NCI-H2196 (cell line): ENCODE results near the gene LACRT.
"Not testable (repeated sequence)": the region's sequence is repeated elsewhere in the genome, so short reads cannot be mapped to it uniquely, and the experiment has no call there.

Experiments
- DNase-seq: peaks from one replicate; lab custom pipeline; 2025; ENCODE audit not compliant: unreplicated experiment; lab: John Stamatoyannopoulos, UW

The LACRT gene

GRCh38 chr12:54639112-54639511 is 4.4 kb upstream of the LACRT start:
- not testable (repeated sequence) for DNase-seq

DNA sequence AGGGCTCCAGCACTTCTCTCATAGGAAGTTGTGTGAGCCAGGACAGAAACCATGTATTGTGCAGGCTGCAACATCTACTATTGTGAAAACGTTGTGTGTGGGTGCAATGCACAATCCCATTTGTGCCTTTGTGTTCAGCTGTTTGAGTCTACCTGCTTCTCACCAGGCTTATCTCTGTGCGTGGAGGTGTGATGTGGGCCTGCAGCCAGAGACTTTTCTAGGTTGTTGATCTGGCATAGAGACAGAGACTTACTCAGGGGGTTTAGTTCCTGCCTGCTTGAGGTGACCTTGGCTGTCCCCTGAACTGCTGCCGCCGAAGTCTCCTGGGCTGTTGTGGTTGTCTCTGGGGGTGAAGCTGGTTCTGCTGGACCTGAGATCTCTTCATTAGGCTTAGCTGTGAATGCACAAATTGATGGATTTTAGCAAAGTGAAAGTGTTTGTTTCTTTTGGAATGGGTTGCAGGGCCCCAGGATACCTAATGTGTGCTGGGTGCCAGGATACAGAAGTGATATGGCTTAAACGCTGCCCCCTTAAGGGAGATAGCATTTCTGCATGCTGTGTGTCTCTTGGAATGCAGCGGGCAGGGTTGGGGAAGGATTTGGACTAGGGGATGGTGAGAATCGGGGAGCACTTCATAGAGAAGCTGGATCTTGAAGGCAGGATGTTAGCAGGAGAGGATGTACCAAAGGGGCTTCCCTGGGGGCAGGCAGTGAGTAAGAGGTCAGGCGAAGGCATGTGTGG is 2.5 kb downstream of the LACRT start:
- no peak for DNase-seq

DNA sequence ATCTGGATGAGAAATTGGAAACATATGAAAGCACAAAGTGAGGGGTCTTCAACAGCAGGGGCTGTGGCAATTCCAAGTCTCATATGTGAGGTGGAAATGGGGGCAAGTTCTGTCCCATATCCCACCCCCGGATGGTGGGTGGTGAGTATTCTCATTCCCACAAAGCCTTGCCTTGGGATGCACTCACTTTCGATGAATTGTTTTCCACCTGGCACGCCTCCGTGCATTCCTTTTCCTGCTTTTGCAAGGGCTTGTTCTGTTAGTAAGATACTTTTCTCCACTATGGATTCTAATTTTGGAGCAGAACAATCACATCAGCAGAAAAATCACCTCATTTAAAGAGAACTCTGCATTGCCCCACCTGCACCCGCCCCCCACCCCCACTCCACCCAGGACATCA is 3.1 kb downstream of the LACRT start:
- no peak for DNase-seq

- DNase-seq = no peak
Observed at GRCh38 chr12:54629925-54630324, 4.8 kb downstream of the LACRT start.

DNA sequence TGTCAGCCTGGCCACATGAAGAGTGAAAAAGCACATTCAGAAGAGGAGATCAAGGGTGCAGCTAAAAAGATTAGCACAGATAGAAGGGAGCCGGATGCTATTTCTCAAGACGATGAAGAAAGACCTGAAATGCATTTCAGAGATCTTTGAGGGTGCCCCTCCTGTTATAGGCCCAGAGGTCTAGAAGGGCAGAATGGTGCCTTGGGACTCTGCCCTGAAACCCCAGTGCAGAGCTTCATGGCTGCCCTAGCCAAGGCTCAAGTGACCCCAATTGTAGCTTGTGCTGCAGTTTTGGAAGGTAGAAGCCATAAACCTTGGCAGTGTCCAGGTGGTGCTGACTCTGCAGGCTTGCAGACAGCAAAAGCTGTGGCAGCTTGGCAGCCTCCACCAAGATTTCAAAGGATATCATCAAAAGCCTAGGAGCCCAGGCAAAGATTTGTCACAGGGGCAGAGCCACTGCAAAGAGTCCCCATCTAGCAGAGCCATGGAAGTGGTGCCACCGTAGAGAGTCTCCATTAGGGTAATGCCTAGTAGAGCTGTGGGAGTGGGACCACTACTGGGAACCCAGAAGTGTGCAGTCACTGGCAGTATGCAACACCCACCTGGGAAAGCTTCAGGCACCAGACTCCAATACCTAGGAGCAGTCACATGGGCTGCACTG is 6.4 kb downstream of the LACRT start:
- DNase-seq = no peak

DNA sequence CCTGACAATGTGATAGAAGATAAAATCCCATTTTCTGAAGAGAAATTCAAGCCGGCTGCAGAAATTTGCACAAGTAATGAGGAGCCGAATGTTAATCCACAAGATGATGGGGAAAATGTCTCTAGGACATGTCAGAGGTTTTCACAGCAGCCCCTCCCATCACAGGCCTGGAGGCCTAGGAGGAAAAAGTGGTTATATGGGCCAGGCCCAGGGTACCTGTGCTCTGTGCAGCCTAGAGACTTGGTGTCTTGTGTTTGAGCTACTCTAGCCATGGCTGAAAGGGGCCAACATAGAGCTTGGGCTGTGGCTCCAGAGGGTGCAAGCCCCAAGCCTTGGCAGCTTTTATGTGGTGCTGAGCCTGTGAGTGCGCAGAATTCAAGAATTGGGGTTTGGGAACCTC is 7.4 kb downstream of the LACRT start:
- no peak for DNase-seq

DNA sequence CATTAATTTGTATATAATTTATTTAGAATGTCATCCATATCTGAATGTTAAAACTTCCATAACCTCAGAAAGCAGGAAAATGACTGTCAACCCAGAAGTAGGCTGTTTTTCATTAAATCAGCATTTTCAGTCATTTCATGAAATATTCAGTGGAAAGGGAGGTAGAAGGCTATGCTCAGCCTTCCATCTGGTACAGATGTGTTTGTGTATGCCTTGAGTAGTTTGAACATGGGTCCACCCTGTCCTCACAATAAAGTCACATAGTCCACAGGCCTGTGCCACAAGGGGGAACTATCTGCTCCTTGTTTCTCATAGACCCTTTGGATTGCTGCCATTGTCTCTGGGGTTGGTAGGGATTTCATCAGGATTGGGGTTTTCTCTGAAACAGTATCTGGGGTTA is 9.1 kb downstream of the LACRT start:
- no peak for DNase-seq

- no peak for DNase-seq
Observed at GRCh38 chr12:54624315-54625279, 10.1 kb downstream of the LACRT start.

- DNase-seq = no peak
Observed at GRCh38 chr12:54622463-54623183, 12.1 kb downstream of the LACRT start.

- no peak for DNase-seq
Observed at GRCh38 chr12:54616933-54617680, 17.6 kb downstream of the LACRT start.

DNA sequence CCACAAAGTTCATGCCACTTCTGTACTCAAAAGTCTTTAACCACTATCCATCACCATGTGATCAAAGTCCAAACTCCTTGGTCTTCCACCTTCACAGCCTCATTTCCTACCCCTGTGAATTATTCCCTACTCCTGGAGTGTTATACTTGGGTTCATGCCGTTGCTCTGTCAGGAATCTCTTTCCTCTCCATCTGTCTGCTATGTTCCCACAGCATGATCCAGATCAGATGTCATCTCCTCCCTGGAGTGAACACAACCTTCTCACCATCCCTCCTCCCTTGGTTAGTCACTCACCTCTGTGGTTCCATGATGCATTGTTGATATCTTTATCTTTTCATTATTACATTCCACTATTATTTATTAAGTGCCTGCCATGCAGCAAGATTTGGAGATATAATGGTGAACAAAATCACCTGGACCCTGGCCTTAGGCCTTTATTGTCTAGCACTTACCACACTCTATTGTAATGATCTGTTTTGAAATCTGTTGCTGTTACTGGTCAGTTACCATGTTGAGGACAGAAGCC is 22.4 kb downstream of the LACRT start:
- DNase-seq = no peak

- DNase-seq = no peak
Observed at GRCh38 chr12:54611715-54612149, 23.0 kb downstream of the LACRT start.

DNA sequence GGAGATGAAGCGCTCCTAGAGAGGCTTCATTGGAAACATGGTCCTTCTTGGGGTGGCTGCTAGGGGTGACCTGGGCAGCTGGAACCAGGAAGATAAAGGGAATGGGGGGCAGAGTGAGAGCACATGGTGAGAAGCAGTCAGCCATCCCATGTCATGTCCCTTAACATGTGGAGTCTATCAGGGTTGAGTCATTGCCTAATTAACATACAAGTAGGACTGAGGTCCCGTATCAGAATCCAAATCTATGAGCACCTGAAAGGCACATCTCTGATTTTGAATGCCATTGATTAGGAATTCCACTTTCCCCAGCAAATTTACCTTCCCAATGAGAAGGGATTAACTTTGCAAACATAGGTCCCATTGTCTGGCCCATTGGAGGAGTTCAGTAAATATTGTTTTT is 25.9 kb downstream of the LACRT start:
- DNase-seq = no peak

- no peak for DNase-seq
Observed at GRCh38 chr12:54608156-54608555, 26.5 kb downstream of the LACRT start.

- no peak for DNase-seq
Observed at GRCh38 chr12:54606556-54606955, 28.1 kb downstream of the LACRT start.

DNA sequence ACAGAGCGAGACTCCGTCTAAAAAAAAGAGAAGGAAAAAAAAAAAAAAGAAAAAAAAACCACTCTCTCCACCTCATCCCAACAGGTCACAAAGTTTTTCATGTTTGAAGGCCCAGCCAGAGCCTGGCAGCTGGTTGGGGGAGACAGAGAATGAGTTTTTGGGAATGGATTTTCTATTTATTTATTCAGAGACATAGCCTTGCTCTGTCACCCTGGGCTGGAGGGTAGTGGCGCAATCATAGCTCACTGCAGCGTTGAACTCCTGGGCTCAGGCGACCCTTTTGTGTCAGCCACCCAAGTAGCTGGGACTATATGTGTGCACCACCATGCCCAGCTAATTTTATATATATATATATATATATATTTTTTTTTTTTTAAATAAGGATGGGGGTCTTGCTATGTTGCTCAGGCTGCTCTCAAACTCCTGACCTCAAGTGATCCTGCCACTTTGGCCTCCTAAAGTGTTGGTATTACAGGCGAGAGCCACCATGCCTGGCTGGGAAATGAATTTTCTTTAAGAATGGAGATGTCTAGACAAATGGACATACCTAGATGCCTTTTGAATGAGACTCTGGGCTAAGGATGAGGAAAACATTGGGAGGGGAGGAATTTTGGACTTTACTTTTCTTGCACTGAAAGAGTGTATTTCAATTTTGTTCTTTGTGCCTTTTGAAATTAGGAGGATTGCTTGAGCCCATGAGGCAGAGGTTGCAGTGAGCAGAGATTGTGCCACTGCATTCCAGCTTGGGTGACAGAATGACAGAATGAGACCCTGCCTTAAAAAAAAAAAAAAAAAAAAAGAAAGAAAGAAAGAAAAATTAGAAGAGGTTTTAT is 29.3 kb downstream of the LACRT start:
- DNase-seq = no peak

GRCh38 chr12:54604436-54604835 is 30.3 kb downstream of the LACRT start:
- DNase-seq = no peak

DNA sequence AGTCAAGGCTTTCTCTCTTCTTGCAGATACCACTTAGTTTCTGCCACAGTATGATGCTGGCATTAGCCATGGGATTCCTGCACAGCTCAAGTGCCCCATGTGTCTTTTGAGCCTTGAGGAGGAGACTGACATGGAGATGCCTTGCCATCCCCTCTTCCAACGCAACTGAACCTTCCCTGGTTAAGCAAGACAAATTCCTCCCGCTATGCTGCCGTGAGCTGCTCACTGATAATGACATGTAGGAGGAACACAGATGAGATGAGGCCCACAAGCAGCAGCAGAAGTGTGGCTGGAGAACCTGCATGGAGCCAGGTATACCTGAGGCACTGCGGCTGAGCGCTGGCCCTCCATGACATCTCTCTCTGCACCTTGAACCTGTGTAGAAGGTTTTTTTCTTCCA is 30.8 kb downstream of the LACRT start:
- no peak for DNase-seq

DNA sequence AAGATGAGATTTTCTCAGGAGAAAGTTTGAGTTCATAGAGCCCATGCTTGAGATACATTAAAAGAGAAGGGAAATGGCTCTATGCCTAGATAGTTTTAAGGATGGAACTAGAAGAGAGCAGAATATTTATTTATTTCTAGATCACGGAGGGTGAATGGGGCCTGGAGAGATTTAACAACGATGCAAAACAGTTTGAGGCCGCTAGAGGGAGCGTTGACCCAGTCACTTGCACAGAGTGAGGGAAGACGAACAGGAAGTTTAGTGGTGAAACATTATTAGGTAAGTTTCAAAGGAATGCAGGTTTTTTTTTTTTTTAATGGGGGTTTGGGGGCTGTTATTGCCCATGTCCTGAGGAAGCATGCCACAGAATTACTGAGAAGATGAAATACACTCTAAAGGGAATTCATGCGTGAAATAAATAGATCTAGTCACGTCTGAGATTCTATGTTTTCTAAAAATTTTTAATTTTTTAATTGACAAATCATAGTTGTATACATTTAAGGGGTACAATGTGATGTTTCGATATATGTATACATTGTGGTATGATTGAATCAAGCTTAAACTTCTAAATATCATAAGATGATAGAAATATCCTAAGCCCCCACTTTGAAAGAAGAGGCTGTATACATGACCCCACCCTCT is 31.4 kb downstream of the LACRT start:
- peak; percentile 69 for DNase-seq
